Measurements from ENCODE around the gene HNRNPA1L2.

GRCh38 chr13:52665325-52665724 is 23.1 kb downstream of the HNRNPA1L2 start:
- TF ChIP-seq CTCF (conservative IDR thresholded peaks at IDR 0.05; ENCODE audit: low read length) (peak; percentile 73), EZH2phosphoT487 (IDR thresholded peaks at IDR 0.05; ENCODE audit: borderline replicate concordance) (no peak)
